ENCODE results near the gene RBM17.
"Not testable (repeated sequence)": the region's sequence is repeated elsewhere in the genome, so short reads cannot be mapped to it uniquely, and the experiment has no call there.

RBM17 gene

DNA sequence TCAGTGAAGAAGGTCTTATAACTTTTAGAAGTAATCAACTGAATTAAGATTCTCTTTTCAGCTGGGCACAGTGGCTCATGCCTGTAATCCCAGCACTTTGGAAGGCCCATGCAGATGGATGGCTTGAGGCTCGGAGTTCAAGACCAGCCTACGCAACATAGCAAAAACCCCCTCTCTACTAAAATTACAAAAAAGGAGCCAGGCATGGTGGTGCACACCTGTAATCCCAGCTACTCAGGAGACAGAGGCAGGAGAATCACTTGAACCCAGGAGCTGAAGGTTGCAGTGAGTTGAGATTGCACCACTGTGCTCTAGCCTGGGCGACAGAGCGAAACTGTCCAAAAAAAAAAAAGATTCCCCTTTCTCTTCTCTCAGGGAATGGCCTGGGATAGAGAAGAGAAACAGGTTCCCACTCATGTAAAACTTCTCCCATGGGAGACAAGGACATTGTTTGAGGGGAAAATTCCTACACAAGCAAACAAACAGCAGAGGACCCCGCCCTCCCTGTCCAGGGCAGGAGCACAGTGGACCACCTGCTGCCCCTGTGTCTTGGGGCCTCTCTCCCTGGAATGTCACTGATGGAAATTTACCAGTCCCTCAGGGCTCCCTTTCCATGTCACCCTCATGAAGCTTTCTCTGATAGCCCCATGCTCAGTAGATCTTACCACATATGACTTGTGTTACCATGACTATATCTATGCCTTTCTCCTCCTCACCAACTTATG lies 32.3 kb upstream of the RBM17 start:
- no peak for DNase-seq (ENCODE audit: low read depth)

DNA sequence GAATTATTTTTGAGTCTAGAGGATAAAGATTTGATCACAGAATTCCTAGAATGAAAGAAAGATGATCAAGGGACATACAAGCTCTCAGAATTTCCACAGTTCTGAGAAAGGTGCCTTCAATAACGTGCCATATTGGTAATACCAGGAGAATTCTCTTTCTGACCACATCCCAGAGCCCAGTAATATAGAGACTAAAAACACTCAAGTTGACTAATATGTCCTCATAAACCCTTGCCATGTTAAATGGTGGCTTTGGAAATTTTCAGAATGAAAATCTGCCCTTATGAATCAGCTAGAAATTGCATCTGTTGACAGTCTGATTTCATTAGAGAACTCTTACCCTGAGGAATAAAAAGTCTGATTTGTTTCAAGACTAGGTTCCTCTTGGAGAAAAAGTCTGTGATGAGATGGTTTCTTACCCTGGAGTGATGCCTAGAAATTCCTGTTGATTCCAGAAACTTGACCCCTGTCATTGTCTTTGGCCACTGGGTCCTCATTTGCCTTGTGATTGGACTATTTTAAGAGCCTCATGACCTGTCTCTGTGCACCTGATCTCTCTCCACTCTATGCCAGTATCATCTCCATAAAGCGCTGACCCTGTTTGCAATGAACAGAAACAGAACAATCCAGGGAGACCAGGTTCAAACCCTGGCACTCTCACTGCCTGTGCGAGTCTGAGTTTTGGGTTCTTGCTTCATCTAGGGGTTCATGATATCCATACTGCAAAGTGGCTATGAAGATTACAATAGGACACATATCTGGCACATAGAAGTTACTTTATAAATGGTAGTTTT lies 30.0 kb upstream of the RBM17 start:
- DNase-seq (ENCODE audit: low read depth) = no peak

- no peak for DNase-seq (ENCODE audit: low read depth)
These were observed 29.3 kb upstream of the RBM17 start for GRCh38 chr10:6059506-6059905.

DNA sequence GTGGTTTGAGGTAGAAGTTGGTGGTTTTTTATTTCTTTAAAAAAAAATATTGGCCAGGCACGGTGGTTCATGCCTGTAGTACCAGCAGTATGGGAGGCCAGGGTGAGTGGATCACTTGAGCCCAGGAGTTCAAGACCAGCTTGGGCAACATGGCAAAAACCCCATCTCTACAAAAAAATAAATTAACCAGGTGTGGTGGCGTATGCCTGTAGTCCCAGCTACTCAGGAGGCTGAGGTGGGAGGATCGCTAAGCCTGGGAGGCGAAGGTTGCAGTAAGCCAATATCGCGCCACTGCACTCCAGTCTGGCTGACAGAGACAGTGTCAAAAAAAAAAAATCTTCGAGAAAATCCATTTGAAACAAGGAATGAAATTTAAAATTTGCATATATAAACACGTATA lies 27.8 kb upstream of the RBM17 start:
- DNase-seq (ENCODE audit: low read depth) = no peak

- peak; percentile 66 for DNase-seq (ENCODE audit: low read depth)
These were observed 26.6 kb upstream of the RBM17 start, which contains the start of gene IL2RA for GRCh38 chr10:6062101-6062771. Gene IL2RA, minus strand, starts transcription at chr10:6062367. Its CDS starts 216 bp downstream, at chr10:6062151.

DNA sequence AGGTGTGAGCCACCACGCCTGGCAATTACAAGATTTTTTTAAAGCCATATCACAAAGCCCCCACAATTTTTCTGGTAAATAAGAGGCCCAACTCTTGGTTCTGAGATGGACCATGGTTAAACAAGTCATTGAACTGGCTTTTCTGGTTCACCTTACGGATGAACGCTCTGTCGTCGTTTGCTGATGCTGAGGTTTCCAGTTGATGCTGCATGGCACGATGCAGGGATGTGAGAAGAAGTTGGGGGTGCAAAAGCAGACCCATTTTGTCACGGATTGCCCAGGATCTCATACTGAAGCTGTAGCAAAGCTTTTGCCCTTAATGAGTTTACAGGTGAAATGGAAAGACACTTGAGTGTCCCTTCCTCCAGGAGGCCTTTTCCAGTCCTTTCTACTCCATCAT lies 24.7 kb upstream of the RBM17 start:
- DNase-seq (ENCODE audit: low read depth) = no peak

DNA sequence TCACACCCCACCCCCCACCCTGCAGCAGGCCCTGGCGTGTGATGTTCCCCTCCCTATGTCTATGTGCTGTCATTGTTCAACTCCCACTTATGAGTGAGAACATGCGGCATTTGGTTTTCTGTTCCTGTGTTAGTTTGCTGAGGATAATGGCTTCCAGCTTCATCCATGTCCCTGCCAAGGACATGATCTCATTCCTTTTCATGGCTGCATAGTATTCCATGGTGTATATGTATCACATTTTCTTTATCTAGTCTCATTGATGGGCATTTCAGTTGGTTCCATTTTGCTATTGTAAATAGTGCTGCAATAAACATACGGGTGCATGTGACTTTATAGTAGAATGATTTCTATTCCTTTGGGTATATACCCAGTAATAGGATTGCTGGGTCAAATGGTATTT lies 24.1 kb upstream of the RBM17 start:
- not testable (repeated sequence) for DNase-seq (ENCODE audit: low read depth)

DNA sequence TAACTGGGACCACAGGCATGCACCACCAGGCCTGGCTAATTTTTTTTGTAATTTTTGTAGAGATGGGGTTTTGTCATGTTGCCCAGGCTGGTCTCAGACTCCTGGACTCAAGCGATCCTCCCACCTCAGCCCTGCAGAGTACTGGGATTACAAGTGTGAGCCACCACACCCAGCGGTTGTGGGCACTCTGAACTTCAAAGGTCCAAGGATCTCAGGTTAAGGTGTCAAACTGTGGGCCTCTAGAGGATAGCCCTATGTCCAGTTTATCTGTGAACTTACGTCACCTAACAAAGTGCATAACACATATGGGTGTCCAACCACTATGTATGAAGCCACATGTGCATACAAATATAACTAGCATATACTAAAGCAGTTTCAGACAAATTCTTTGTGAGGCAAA lies 23.4 kb upstream of the RBM17 start:
- DNase-seq (ENCODE audit: low read depth) = no peak

DNA sequence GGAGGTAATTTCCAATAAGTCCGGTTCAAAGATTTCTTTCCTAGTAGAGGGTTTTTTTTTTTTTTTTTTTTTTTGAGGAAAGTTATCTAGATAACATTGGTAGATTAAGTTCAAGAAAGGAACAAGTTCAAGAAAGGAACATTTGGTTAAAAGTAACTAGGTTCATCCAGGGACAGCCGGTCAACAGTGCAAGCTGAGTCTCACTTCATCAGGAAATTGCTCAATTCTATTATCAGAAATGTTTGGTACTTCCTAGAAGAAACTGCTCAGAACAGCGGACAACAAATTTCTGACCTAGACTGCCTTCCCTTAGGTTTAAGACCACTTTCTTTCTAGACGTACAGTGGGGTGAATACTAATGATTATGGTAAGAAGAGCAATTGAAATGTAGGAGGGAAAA lies 23.0 kb upstream of the RBM17 start:
- no peak for DNase-seq (ENCODE audit: low read depth)

DNA sequence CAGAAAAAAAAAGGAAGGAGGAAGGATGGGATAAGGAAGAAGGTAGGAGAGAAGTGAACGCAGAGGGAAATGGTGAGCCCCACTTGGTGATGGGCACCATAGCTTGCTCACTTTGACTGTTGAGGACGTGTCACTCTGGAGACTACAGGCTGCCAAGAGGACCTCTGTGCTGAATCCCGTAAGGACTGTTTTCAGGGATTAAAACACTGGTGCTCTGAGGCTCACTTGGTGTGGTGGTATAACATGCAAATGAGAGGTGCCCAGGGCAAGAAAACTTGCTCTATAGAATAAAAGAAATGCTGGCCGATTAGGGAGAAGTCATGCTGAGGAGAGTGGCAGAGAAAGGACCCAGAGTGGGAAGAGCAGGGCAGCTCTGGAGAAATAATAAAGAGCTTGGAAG lies 21.4 kb upstream of the RBM17 start:
- no peak for DNase-seq (ENCODE audit: low read depth)

- DNase-seq (ENCODE audit: low read depth) = no peak
These were observed 20.8 kb upstream of the RBM17 start for GRCh38 chr10:6068006-6068405.

- DNase-seq (ENCODE audit: low read depth) = no peak
These were observed 20.4 kb upstream of the RBM17 start for GRCh38 chr10:6068422-6068821.

GRCh38 chr10:6069081-6069931 lies 19.5 kb upstream of the RBM17 start:
- no peak for DNase-seq (ENCODE audit: low read depth)

DNA sequence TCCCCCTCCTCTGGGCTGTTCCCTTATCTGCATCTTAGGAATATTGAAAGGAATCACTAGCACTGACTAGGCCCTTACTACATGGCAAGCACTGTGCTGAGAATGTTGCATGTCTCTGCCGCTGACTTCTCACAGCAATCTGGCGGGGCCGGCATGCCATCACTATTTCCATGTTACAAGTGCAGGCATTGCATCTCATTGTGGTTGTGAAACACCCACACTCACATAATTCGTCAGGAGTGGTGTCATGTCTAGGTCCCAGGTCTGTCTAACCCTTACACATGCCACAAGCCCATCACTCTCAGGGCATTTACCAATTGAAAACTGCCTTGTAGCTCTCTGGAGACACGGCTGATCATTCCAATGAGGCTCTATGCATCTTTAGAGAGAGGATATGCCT lies 18.2 kb upstream of the RBM17 start:
- no peak for DNase-seq (ENCODE audit: low read depth)

DNA sequence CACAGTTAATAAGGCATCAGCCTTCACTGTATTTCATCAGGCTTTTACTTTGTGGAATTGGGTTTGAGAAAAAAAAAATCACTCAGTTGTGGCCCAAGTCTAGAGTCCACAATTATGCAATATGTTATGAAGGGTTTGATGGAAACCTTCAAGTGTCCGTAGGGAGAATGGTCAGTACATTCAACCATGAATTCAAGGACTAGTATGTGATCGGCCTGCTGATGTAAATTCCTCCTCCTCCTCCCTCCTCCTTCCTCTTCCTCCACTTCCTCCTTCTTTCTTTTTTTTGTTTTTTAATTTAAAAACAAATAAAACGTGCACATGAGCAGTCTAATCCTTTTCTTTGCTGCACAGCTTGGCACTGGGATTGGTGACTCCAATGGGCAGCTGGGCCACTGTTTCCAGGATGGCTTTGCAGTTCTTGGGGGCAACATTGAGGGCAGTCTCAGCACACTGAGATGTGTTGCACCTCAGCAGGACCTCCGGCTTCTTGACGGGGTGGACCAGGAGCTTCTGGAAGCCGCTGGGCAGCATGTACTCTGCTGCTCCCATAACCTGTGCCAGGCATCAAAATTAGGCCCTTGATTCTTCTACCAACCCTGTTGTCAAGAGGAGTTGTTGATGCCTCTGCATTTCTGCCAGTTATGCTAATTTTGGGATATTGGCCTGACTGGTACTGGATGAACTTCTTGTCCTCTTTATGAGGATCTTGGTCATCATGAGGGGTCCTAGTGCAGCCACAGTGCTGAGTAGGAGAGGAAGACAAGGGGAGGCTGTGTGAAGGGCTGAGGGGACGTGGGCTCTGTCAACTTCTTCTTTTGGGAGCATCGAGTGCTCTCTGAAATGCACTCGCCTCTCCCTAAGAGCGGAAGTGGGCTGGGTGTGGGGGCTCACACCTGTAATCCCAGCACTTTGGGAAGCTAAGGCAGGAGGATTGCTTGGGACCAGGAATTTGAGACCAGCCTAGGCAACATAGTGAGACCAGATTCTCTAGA lies 17.4 kb upstream of the RBM17 start:
- DNase-seq (ENCODE audit: low read depth) = no peak

DNA sequence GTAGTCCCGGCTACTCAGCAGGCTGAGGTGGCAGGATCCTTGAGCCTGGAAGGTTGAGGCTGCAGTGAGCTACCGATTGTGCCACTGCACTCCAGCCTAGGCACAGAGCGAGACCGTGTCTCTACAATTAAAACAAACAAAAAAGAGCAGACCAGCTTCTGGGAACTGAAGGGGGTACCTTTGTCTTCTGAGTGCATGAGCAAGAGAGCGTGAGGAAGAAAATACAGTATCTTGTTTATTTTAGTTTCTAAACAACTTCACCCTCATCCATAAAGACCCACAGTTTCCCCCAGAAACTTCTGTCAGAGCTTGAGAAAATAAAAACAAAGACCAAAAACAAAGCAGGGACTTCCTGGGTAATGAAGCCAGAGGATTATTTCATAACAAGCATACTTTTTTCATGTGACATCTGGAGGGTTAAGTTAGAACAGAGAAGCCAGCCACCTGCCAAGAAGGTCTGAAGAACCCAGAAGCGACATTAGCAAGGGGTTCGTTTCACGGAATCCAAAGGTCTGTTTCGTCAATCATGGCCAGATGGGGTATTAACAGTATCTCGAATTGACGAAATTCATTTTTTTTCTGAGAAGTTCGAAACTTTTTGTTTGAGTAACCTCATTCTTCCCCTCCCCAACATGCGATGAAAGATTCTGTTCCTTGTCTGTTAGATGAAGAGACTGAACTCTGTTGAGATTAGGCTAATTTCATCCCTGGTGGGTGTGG lies 16.5 kb upstream of the RBM17 start:
- DNase-seq (ENCODE audit: low read depth) = no peak

DNA sequence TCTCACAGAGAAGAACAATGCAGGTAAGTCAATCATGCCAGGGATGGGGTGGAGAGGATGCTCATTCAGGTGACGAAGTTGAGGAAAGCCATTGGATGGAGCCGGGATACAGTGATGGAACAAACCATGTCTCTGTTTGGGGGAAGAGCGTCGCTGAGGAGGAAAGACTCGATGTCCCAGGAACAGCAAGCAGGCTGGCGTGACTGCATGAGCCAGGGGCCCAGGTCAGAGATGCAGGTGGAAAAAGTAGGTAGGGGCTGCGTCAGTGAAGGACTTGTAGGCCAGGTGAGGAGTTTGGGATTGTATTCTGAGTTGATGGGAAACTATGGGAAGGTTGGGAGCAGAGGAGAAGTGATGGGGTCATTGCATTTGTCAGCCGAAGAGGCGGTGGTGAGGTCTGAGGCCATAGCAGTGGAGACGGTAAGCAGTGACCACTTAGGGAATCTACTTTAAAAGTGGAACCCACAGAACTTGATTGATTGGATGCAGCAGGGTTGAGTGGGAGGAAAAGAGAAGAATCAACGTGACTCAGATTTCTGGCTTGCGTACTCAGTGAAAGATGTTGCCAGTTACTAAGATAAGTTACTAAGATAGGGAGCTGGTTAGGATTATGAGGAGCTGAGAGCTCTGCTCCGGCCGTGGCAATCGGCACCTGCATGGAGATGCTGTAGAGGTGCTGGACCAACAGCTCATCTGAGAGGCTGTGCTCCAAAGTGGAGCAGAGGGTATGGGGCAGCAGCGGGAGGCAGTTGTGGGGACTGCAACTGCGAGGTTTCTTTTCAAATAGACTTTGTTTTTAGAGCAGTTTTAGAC lies 14.1 kb upstream of the RBM17 start:
- no peak for DNase-seq (ENCODE audit: low read depth)

GRCh38 chr10:6077071-6077675 lies 11.7 kb upstream of the RBM17 start:
- DNase-seq (ENCODE audit: low read depth) = no peak

GRCh38 chr10:6079044-6079443 lies 9.8 kb upstream of the RBM17 start:
- no peak for DNase-seq (ENCODE audit: low read depth)
